HG03469 (cell line): ENCODE measurements around the gene BDH1.
"Not testable (repeated sequence)": the region's sequence is repeated elsewhere in the genome, so short reads cannot be mapped to it uniquely, and the experiment has no call there.

Experiments used
- ATAC-seq: cut with Tn5 transposase; IDR thresholded peaks from one replicate; pipeline ENCODE4 v1.9.1; 2021; ENCODE audit warnings: mild to moderate bottlenecking, moderate library complexity, moderate number of reproducible peaks; ENCODE audit not compliant: unreplicated experiment

BDH1 gene, protein sequence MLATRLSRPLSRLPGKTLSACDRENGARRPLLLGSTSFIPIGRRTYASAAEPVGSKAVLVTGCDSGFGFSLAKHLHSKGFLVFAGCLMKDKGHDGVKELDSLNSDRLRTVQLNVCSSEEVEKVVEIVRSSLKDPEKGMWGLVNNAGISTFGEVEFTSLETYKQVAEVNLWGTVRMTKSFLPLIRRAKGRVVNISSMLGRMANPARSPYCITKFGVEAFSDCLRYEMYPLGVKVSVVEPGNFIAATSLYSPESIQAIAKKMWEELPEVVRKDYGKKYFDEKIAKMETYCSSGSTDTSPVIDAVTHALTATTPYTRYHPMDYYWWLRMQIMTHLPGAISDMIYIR

DNA sequence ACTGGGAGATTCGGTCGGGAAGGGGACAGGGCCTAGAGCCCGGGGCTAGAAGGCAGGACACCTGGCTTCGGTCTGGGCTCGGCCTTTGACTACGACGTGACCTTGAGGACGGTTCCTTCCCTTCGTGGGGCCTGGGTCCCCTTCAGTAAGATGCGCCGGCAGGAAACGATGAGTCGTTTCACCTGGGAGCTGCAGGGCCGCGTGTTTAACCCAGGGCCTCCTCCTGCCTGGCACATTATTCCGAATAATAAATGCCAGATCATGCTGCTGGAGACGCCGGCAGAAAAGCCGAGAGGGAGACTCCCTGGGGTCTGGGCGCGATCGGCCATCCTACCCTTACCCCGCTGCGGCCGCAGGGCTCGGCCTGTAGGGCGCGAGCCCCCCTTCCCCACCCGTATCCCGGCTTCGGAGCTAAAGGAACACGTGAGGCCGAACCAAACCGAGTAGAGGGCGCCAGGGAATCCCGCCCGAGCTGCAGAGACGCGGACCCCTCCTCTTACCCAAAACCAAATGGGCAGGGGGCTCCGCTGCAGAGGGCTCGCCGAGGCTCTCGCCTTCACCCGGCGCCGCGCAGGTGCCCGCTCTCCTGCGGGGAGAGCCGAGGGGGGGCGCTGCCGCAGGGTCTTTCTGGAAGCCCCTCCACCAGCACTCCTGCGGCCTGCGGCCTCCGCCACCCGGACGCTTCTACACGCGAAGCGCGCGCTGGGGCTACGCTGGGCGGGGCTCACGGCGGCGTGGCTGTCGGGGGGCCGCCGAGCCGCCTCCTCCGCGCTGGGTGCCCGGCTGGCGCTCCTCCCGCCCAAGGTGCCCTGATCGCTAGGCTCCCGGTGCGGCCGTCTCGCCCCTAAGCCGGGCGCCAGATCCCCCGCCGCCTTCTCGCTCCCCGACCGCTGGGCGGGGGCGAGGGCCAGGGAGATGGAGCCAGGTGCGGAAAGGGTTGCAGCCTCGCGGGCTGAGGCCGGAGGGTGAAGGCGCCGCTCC, at the start of gene BDH1:
Gene BDH1, minus strand, starts transcription at position 688 of the 981 bp plus-strand sequence. CDS start 9,525 bp downstream, outside the sequence.
- ATAC-seq = no peak

DNA sequence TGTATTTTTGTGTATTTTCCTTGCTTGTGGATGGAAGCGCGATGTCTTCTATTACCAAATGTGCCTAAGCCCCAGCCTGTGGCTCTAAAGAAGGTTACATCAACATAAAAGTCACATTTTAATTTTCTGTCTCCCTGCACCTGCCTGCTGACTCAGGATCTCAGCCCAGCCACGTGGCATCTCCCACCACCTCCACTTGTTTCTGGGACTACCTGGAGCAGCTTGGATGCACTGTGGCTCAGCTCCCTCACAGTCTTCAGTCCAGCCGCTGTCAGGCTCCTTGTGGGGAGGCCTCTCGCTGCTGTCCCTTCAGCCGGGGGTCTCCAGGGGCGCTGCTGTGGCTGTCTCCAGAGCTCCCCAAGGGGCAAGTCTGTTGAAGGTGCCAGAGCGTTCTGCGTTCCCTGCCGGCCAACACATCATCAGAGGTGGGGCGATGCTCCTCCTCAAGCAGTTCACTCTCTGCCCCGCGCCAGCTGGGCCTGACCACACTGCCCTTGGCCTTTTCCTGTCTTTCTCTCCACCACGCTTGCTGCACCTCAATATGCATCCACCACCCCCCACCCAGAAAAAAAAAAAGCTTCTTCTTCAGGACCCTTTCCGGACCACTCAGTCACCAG, 47.7 kb upstream of the BDH1 start:
- ATAC-seq = no peak

DNA sequence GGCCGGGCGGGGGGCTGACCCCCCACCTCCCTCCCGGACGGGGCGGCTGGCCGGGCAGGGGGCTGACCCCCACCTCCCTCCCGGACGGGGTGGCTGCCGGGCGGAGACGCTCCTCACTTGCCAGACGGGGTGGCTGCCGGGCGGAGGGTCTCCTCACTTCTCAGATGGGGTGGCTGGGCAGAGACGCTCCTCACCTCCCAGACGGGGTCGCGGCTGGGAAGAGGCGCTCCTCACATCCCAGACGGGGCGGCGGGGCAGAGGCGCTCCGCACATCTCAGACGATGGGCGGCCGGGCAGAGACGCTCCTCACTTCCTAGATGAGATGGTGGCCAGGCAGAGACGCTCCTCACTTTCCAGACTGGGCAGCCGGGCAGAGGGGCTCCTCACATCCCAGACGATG, 46.6 kb upstream of the BDH1 start:
- ATAC-seq = not testable (repeated sequence)

DNA sequence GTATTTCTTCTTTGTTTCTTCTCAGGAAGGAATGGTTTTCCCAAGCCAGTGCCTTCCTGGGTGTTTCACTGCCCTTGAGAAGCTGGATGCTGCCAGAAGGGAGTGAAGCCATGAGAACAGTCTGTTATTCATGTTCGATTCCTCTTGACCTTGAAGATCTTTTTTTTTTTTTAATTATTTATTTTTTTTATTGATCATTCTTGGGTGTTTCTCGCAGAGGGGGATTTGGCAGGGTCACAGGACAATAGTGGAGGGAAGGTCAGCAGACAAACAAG, 45.7 kb upstream of the BDH1 start:
- ATAC-seq = not testable (repeated sequence)

DNA sequence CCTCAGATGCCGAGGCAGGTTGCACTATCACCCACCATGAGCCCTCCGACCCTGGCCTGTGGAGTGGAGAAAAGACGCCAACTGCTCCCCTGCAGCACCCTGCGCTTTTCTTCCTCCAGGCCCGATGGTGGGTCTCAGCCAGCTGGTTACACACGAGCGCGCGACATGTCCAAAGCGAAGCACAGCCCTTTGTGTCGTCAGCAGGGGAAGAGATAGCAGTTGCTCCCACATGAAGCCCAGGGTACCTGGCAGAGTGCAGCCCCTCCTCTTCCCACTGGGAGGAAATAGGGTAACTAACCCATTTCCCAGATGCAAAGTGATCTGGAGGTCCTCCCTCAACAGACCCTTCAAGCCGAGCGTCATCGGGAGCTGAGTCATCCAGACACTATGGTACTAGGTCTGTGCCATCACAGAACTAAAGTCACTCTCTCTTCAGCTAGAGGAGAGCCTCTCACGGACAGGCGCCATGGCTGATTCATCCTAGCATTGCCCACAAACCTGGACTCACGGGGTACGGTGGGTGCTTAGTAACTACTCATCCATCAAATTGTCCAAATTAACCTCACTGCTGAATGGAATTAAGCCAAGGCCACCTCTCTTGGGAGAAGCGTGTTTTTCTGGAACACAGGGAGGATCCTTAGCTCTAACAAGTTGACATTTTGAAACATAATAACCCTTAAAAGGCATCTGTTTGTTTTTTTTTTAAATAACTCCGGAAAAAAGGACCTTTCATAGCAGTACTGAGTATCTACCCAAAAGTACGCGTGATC, 45.2 kb upstream of the BDH1 start:
- ATAC-seq = no peak

DNA sequence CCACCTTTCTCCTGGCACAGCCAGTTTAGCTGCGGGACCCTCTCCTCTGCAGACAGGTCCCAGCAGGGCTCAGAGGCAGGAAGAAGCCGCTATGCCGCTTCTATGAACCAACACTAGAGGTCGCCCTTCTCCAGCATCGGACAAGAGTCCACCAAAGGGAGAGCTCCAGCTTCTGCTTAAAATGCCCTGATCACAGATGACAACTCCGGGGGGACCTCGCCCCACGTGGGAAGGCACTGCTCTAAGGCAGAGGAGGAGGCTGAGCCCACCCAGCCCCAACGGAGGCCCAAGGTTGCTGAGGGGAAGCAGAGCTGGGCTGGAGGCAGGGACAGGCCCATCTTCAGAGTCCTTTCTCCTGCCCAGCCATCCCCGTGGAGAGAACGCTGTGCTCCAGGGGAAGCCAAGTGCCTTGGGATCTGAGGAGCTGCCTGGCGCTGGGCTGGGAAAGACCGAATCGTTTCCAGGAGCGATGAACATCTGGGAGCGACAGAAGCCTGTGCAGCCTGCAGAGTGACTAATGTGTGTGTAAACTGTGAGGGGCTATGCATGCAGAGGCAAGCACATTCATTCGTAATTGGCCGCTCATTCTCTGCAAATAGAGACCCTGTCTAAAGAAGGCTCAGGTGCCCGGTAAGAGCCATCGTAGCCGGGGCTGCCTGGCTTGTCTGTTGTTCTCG, 43.5 kb upstream of the BDH1 start:
- ATAC-seq = no peak

DNA sequence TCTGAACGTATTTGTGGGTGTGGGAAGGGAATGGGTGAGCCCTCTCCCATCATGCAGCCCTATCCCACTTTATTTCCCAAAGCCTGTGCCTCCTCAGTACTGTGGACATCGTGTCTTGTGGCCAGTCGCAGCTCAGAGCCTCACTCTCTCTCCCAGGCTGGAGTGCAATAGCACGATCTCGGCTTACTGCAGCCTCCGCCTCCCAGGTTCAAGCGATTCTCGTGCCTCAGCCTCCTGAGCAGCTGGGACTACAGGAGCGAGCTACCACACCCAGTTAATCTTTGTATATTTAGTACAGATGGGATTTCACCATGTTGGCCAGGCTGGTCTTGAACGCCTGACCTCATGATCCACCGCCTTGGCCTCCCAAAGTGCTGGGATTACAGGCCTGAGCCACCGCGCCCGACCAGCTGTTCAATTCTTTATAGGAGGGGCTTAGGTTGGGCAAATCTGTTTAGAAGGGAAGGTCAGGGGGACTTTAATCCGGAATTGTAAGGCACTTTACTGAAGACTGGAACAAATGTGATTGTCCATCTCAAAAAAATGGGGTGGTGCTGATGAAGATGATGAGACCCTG, 42.7 kb upstream of the BDH1 start:
- no peak for ATAC-seq

DNA sequence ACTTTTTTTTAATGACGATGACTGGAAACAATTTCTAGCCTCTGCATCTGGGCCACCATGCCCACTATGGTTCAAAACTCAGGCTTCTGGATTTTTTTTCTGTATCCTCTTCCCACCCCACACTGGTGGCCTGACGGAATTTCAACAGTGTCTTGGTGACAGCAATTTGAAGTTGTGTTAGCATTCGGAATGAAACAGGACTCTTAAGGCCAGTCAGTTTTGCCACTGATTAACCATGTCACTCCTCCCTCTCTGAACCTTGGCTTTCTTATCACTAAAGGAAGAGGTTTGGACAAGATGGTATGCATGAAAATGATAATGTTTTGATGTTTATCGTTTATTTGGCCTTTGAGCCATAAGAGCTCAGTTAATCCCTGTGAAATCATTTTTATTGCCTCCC, 41.6 kb upstream of the BDH1 start:
- no peak for ATAC-seq

DNA sequence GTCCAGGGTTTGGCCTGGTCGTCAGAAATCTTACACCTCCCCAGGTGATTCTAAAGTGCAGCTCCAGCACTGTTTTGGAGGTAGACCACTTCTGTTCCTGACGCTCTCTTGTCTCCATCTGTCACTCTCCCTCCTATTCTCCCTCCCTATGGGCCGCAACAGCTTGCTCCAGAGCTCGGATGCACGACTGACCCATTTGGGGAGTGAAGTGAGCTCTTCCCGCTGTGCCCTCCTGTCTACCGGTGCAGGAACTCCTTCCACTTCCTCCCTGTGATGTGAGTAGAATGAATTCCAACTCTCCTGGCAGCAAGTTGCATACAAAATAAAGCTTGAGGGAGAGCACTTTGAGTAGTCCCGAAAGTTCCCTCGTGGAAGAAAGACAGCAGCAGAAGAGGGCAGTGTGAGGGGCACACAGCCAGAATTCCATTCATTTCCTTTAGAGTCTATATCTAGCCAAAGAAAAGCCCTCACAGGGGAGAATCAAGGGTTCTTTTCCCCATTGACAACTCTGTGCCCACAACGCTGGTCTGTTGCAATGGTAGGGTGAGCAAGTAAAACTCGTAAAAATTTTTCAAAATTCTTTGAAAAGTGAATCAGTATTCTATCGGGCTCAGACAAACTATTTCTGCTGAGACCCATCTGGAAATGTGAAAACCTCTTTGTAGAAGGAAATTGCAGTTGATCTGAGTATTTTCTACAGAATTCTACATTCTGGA, 39.9 kb upstream of the BDH1 start:
- ATAC-seq = no peak

DNA sequence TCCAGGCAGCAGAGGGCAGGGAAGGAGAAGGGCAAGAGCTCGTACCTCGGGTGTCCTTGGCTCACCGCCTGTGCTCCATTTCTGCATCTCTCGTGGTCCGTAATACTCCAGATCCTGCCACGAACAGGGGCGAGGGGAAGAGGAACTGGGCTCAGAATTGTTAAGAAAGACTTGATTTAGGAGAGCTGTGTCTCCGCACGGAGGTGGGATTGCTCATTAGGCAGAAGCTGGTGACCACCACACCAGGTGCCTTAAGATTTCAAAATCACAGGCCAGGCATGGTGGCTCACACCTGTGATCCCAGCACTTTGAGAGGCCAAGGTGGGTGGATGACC, 37.2 kb upstream of the BDH1 start:
- no peak for ATAC-seq

DNA sequence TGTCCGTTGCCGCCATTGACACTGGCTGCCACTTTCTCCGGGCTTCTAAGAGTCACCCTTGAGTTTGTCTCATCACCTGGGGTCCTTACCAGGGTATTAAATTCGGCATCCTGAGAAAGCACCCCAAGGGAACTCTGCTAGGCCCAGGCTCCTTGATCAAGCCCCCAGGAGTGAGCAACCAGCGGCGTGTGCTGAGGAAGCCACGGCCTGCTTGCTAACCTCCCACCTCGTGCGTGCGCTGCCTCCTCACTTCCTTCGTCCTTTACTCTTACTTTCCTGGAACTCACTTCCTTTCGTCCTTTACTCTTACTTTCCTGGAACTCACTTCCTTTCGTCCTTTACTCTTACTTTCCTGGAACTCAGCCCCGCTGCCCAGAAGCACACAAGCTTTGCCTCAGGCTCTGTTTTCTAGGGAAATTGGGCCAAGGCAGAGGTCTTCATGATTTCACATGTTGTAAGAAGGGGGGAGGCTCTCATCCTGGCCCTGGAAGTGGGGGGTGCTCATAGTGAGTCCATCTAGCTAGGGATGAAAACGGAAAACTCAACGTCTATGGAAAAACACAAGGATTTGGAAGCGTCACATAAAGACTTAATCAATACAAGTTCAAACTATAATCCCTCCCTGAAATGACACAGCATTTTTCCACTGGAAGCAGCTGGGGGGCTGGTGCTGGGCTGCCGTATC, 36.7 kb upstream of the BDH1 start:
- ATAC-seq = no peak

DNA sequence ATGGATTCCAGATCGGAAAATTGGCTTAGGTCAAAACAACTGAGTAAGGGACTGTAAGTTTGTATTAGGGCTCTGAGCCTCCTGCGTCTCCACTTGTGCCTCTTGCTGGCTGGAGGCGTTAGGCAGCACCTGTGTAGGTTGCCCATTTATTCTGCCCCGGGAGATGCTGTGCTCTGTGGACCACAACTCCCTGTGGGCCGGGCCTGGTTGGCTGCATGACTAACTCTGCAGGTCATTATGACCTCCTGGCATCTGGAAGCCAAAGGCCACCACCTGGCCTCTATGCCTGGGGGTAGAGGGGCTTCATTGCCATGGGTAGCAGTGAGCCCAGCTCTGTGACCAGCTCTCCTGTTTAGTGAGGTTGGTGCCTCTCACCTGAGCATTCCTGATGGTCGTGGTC, 36.0 kb upstream of the BDH1 start:
- ATAC-seq = no peak

DNA sequence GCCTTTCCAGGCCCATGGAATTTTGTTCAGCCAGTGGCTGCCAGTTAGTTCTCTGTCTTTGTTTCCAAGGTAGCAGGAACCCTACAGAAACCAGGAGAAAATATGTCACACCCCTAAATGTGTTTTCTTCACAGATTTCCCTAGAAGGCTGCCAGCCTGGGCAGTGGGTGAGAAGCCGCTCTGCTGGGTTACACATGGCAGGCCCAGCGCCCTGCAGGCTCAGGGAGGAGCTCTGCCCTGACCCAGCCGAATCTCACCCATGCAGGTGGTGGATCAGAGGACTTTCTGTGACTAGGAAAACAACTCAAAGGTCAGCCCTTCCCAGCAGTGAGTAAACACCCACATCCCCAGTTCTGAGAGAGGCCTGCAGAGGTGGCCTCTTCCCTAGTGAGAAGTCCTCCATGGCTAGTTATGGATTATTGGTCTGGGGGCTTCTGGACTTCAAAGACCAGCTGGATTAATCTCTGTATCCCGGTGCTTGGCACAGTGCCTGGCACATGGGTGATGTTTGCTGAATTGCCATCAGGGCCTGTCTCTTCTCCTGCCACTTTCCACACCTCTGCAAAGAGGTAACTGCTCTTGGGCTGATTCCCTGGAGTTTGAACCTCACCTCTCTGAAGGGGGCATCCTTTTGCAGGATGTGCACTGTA, 34.7 kb upstream of the BDH1 start:
- ATAC-seq = no peak

DNA sequence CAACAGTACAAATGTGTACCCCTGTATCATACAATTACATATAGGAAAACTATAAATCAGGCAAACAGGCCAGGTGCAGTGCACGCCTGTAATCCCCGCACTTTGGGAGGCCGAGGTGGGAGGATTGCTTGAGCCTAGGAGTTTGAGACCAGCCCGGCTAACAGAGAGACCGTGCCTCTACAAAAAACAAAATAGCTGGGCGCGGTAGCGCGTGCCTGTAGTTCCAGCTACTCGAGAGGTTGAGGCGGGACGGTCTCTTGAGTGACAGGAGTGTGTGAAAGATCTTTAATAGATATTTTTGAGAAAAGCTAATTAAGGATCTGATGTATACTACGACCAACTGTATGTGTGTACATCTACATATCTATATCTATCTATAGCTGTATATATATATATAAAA, 33.8 kb upstream of the BDH1 start:
- no peak for ATAC-seq

DNA sequence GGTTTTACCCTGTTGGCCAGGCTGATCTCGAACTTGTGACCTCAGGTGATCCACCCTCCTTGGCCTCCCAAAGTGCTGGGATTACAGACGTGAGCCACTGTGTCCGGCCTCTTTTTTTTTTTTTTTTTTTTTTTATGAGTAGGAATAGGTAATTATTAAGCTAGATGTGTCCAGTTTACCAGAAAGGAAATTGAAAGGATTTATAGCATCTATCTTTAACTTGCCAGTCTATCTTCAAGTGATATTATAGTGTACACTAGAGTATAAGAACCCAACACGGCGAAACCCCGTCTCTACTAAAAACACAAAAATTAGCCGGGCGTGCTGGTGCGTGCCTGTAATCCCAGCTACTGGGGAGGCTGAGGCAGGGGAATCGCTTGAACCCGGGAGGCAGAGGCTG, 31.0 kb upstream of the BDH1 start:
- not testable (repeated sequence) for ATAC-seq

DNA sequence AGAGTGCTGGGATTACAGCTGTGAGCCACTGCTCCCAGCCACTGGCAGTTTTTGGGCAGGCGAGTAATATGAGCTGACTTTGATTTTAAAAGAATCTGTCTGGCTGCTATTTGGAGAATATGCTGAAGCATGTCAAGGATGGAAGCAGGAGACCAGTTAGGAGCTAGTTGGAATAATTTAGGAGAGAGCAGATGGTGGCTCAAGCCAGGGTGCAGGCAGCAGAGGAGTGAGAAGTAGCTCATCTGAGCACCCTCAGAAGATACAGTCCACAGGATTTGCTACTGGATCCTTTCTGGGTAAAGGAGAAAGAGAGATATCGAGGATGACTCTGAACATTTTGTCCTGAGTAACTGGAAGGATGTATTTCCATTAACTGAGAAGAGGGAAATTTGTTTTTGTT, 30.4 kb upstream of the BDH1 start:
- no peak for ATAC-seq

DNA sequence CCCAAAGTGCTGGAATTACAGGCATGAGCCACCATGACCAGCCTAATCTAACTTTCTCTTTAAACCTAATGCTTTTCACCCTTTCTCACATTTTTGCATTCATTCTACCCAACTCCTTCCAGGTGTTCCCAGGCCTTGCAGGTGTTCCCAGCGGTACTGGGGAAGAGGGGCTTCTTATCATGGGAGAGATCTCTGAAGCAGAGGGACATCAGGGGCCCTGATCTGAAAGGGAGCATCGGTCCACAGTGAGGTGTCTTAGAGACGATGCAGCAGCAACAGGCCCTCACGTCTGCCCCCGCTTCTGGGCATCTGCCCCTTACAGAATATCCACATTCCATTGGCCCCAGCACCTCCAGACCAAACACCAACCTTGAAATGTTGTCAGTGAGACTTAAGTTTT, 29.0 kb upstream of the BDH1 start:
- ATAC-seq = no peak

DNA sequence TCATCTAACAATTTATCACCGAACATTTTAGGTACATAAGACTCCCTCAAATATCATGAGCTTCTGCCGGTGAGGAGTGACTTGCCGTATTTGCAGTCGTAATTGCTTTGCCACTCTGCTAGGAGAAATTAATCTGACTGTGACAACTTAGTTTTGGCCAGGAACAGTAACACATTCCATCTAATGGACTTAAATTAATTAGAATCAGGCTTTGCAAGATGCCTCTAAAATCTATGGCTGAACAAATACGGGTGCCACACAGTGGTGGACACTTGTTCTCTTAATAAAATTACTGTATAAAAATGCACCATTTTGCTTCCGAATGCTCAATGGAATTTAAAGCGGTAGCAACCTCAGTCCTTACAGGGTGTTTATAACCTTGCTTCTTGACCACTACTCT, 27.6 kb upstream of the BDH1 start:
- ATAC-seq = no peak
